DOHH2 (cell line): ENCODE results near the gene TMEM161A.

Experiments used
- EZH2phosphoT487 ChIP-seq: fragments of 200-600 bp; sonication (generic); IDR thresholded peaks from 2 replicates; pipeline ENCODE4 v1.6.1; 2017; ENCODE audit warnings: borderline replicate concordance, mild to moderate bottlenecking, antibody characterized with exemption, low read length, moderate library complexity, mixed read lengths
- TF ChIP-seq, protein P1 (sequence below): fragments of 200-600 bp; sonication (generic); IDR thresholded peaks from one replicate; pipeline ENCODE4 v1.5.1; 2014; ENCODE audit warnings: antibody characterized with exemption, mild to moderate bottlenecking, low read depth, low read length; ENCODE audit not compliant: poor library complexity, severe bottlenecking

- TF ChIP-seq, protein P1, sequence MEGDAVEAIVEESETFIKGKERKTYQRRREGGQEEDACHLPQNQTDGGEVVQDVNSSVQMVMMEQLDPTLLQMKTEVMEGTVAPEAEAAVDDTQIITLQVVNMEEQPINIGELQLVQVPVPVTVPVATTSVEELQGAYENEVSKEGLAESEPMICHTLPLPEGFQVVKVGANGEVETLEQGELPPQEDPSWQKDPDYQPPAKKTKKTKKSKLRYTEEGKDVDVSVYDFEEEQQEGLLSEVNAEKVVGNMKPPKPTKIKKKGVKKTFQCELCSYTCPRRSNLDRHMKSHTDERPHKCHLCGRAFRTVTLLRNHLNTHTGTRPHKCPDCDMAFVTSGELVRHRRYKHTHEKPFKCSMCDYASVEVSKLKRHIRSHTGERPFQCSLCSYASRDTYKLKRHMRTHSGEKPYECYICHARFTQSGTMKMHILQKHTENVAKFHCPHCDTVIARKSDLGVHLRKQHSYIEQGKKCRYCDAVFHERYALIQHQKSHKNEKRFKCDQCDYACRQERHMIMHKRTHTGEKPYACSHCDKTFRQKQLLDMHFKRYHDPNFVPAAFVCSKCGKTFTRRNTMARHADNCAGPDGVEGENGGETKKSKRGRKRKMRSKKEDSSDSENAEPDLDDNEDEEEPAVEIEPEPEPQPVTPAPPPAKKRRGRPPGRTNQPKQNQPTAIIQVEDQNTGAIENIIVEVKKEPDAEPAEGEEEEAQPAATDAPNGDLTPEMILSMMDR = no peak
- no peak for TF ChIP-seq EZH2phosphoT487
Measured at GRCh38 chr19:19098703-19099632, 39.3 kb downstream of the TMEM161A start.
